ENCODE measurements around the gene SLC39A3.

DNA sequence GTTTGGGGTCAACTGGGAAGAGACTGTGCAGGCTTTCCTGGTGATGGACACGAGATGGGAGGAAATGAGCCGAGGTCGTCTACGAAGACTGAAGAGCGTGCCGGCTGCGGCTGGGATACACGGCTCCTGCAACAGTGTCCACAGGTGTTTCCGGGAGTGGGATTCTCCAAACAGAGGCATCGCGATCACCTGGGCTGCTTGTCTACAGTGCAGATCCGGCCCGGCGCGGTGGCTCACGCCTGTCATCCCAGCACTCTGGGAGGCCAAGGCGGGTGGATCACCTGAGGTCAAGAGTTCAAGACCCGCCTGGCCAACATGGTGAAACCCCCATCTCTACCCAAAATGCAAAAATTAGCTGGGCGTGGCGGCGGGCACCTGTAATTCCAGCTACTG, 11.6 kb upstream of the SLC39A3 start:
- TF ChIP-seq, protein P1, sequence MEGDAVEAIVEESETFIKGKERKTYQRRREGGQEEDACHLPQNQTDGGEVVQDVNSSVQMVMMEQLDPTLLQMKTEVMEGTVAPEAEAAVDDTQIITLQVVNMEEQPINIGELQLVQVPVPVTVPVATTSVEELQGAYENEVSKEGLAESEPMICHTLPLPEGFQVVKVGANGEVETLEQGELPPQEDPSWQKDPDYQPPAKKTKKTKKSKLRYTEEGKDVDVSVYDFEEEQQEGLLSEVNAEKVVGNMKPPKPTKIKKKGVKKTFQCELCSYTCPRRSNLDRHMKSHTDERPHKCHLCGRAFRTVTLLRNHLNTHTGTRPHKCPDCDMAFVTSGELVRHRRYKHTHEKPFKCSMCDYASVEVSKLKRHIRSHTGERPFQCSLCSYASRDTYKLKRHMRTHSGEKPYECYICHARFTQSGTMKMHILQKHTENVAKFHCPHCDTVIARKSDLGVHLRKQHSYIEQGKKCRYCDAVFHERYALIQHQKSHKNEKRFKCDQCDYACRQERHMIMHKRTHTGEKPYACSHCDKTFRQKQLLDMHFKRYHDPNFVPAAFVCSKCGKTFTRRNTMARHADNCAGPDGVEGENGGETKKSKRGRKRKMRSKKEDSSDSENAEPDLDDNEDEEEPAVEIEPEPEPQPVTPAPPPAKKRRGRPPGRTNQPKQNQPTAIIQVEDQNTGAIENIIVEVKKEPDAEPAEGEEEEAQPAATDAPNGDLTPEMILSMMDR (IDR thresholded peaks at IDR 0.05; ENCODE audit: control extremely low read depth in 1 of 3, insufficient read depth in 1 of 3, low read depth in 1 of 3, low read length in 3 of 3): no peak
- no peak for TF ChIP-seq JUND (IDR thresholded peaks at IDR 0.05; ENCODE audit: low read length)
- TF ChIP-seq, protein P2, sequence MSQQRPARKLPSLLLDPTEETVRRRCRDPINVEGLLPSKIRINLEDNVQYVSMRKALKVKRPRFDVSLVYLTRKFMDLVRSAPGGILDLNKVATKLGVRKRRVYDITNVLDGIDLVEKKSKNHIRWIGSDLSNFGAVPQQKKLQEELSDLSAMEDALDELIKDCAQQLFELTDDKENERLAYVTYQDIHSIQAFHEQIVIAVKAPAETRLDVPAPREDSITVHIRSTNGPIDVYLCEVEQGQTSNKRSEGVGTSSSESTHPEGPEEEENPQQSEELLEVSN (IDR thresholded peaks at IDR 0.05): no peak
- TF ChIP-seq, protein P3, sequence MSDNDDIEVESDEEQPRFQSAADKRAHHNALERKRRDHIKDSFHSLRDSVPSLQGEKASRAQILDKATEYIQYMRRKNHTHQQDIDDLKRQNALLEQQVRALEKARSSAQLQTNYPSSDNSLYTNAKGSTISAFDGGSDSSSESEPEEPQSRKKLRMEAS (IDR thresholded peaks at IDR 0.05): no peak
- TF ChIP-seq TCF12 (IDR thresholded peaks at IDR 0.05; ENCODE audit: low read depth, low read length): no peak
- TF ChIP-seq CEBPB (IDR thresholded peaks at IDR 0.05; ENCODE audit: low read depth, low read length): no peak
- TF ChIP-seq EGR1 (IDR thresholded peaks at IDR 0.05; ENCODE audit: borderline replicate concordance, low read depth, low read length): no peak
- TF ChIP-seq GTF2F1 (IDR thresholded peaks at IDR 0.05; ENCODE audit: borderline replicate concordance, low read depth, low read length): no peak
- TF ChIP-seq FOSL1 (IDR thresholded peaks at IDR 0.05; ENCODE audit: insufficient read depth, low read depth, low read length): no peak
- TF ChIP-seq CHD2 (IDR thresholded peaks at IDR 0.05; ENCODE audit: low read length): no peak

Data from H1 (cell line).